Body of pancreas (tissue), 4 donors: ENCODE data around the gene BCKDHB. TPM values are rescaled to one million over a fixed set of nuclear protein-coding genes. Genes with fewer than 3 reads are reported as not detected.

ENCODE experiments used
- ATAC-seq: fragments of 150-250 bp; one replicate; pipeline ENCODE4 v1.9.1; 2016
- DNase-seq, 4 donors: peaks; one replicate each; pipeline ENCODE4 v3.0.0-alpha.2; 2019
- H3K27ac ChIP-seq, 4 donors: fragments of 200-600 bp; sonication (generic); 1 replicate in 3 of 4; 2 replicates in 1 of 4; pipeline versions ENCODE4 v1.5.1 to v1.6.1; 2016 to 2019; ENCODE audit warnings: mild to moderate bottlenecking in 1 of 4, mixed read lengths in 1 of 4, moderate library complexity in 1 of 4
- H3K27me3 ChIP-seq, 2 donors: fragments of 200-600 bp; sonication (generic); one replicate each; pipeline ENCODE4 v1.6.0; 2016; ENCODE audit warnings: mild to moderate bottlenecking in 1 of 2
- H3K36me3 ChIP-seq, 2 donors: fragments of 200-600 bp; sonication (generic); replicated peaks in 1 of 2; 2 replicates each; pipeline ENCODE4 v1.5.1; 2016; ENCODE audit warnings: low read depth in 2 of 2; ENCODE audit not compliant: insufficient read depth in 1 of 2
- H3K4me1 ChIP-seq: fragments of 200-600 bp; sonication (generic); one replicate; pipeline ENCODE4 v1.6.0; 2016
- H3K4me3 ChIP-seq, 2 donors: fragments of 200-600 bp; sonication (generic); 1 replicate in 1 of 2; 2 replicates in 1 of 2; pipeline ENCODE4 v1.5.1; 2016 to 2019
- H3K9me3 ChIP-seq, 3 donors: fragments of 200-600 bp; sonication (generic); 1 replicate in 2 of 3; 2 replicates in 1 of 3; pipeline ENCODE4 v1.5.1; 2016
- POLR2A ChIP-seq, 3 donors: fragments of 450-650 bp; IDR thresholded peaks; one replicate each; pipeline ENCODE4 v1.6.1; 2016; ENCODE audit warnings: antibody characterized with exemption in 3 of 3, mild to moderate bottlenecking in 2 of 3
- WGBS, 2 donors: methylation state at CpG; one replicate each; pipeline ENCODE4 v1.1.5; 2017; 5-methylcytosine and 5-hydroxymethylcytosine counted together
- intact Hi-C: fragments of 100-400 bp; cut with DNase I; formaldehyde crosslinking; loops from one replicate; pipeline ENCODE4 v1.15.1; 2023
- total RNA-seq, 2 donors: library from RNA; depleted of rRNA; stranded (reverse); fragments of >200 nt; gene quantifications; one replicate each; pipeline ENCODE4 v1.1.0, GENCODE V29; 2016
- TF ChIP-seq, protein P1 (sequence below), 7 experiments: fragments of 450-650 bp in 4 of 7; fragments of 200-600 bp in 3 of 7; sonication (generic) in 3 of 7; IDR thresholded peaks; one replicate each; pipeline ENCODE4 v1.5.1; 2016 to 2019; ENCODE audit warnings: antibody characterized with exemption in 7 of 7

The BCKDHB gene
- total RNA-seq, 2 donors from 2014 or later, result 11.5 to 14.8 TPM

DNA sequence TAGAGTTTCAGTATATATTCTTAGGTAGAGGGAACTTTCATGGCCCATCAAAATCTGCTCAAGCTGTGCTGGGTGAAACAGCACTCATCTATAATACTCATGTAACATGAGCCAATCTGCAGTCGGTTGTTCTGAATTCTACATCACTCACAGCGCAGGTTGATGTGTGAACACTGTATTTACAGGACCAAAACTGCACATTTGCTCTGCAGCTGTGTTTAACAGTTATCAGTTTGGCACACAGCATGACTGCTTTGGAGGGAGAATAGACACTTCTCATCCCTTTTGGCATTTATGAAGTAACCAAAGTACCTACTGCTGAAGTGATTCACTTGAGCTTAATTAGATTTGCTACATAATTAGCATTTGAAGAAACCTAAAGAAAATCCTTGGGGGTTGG is 225.1 kb downstream of the BCKDHB start:
- Histone ChIP-seq H3K27me3 (no peaks in the 10 kb centered on the region), H3K9me3 (no peaks in the 10 kb centered on the region), H3K4me3 (no peak overlapping the region), H3K36me3 (no peaks in the 10 kb centered on the region), H3K27ac (no peak overlapping the region), H3K4me1 (no peaks in the 10 kb centered on the region)
- intact Hi-C loops, result no loop called here
- WGBS, 2 donors, result 62 to 72% methylated on average over 2 of the region's 2 CpGs
- DNase-seq, result no peak
- TF ChIP-seq, protein P1, sequence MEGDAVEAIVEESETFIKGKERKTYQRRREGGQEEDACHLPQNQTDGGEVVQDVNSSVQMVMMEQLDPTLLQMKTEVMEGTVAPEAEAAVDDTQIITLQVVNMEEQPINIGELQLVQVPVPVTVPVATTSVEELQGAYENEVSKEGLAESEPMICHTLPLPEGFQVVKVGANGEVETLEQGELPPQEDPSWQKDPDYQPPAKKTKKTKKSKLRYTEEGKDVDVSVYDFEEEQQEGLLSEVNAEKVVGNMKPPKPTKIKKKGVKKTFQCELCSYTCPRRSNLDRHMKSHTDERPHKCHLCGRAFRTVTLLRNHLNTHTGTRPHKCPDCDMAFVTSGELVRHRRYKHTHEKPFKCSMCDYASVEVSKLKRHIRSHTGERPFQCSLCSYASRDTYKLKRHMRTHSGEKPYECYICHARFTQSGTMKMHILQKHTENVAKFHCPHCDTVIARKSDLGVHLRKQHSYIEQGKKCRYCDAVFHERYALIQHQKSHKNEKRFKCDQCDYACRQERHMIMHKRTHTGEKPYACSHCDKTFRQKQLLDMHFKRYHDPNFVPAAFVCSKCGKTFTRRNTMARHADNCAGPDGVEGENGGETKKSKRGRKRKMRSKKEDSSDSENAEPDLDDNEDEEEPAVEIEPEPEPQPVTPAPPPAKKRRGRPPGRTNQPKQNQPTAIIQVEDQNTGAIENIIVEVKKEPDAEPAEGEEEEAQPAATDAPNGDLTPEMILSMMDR (IDR thresholded peaks at IDR 0.05), result no peak
- TF ChIP-seq POLR2A (IDR thresholded peaks at IDR 0.05), result no peak
- no peak for ATAC-seq

DNA sequence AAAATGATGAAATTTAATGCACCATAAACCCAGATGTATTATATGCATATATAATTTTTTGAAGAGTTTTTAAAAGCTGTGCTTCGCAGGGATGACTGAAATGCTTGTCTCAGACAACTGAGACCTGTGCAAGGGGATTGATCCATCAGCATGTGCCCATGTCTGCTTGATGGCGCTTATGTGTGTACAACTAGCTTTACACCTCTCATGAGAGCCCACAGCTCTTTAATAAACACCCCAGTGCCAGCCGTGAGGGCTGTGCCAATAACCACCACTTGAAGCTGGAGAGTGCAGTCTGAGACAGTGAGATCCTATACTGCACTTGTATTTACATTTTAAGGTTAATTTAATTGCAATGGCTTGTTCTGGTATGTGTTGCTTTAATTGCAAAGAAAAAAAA is 225.5 kb downstream of the BCKDHB start:
- intact Hi-C loops, result no loop called here
- TF ChIP-seq, protein P1 (IDR thresholded peaks at IDR 0.05), result no peak
- TF ChIP-seq POLR2A (IDR thresholded peaks at IDR 0.05), result no peak
- H3K9me3 ChIP-seq, result no peaks in the 10 kb centered on the region
- H3K27me3 ChIP-seq, result no peaks in the 10 kb centered on the region
- H3K36me3 ChIP-seq, result no peaks in the 10 kb centered on the region
- DNase-seq, result no peak
- no peak for ATAC-seq
- WGBS, 2 donors, result 62 to 77% methylated on average over 3 of the region's 3 CpGs
- no peak overlapping the region for H3K27ac ChIP-seq
- no peak overlapping the region for H3K4me3 ChIP-seq
- no peaks in the 10 kb centered on the region for H3K4me1 ChIP-seq

DNA sequence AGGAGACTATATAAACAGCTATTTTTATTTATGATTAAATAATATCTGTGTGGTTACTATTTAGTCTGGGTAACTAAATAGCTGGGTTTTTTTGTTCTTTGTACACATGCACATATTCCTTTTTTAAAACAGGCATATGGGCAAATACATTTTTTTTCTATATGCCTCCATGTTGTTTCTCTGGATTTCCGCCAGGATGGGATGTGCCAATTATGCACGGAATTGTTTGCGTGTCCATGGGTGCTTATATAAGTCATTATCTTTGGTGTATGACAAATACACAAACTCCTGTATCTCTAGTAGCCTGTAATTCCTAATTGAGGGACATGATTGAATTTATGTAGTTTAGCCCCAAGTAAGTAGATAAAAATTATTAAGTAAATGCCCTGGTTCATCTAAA is 226.9 kb downstream of the BCKDHB start:
- TF ChIP-seq, protein P1 (IDR thresholded peaks at IDR 0.05), result no peak
- no peak for TF ChIP-seq POLR2A (IDR thresholded peaks at IDR 0.05)
- 22 to 32% methylated on average over 3 of the region's 3 CpGs for WGBS, 2 donors
- Histone ChIP-seq H3K9me3 (no peaks in the 10 kb centered on the region), H3K27ac (no peak overlapping the region), H3K4me1 (no peaks in the 10 kb centered on the region), H3K4me3 (no peak overlapping the region), H3K27me3 (no peaks in the 10 kb centered on the region), H3K36me3 (no peaks in the 10 kb centered on the region)
- DNase-seq, result no peak
- ATAC-seq, result no peak
- intact Hi-C loops, result no loop called here

DNA sequence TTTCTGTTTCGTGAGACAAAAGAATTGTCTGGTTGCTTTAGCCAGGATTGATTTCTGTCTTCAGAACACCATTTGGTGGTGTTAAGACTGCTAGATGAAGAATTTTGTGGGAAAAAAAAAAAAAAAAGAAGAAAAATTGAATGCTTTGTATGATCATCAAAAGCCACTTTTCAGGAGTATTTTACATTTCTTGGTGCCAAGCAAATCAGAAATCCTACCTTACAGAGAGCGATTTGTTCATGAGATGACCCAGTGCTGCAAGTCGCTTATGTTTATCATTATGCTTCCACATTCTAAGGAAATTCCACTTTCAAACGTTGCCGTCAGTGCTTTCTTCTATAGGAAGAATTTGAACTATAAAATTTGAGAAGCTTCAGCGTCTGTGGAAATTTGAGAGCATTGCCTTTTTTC is 228.7 kb downstream of the BCKDHB start:
- no peak for DNase-seq
- H3K36me3 ChIP-seq, result no peaks in the 10 kb centered on the region
- H3K9me3 ChIP-seq, result no peaks in the 10 kb centered on the region
- no peak for TF ChIP-seq POLR2A (IDR thresholded peaks at IDR 0.05)
- TF ChIP-seq, protein P1 (IDR thresholded peaks at IDR 0.05), result no peak
- no peaks in the 10 kb centered on the region for H3K27me3 ChIP-seq
- no peaks in the 10 kb centered on the region for H3K4me1 ChIP-seq
- WGBS, 2 donors, result 74 to 80% methylated on average over 6 of the region's 6 CpGs
- no peak for ATAC-seq
- H3K4me3 ChIP-seq, result no peak overlapping the region
- no peak overlapping the region for H3K27ac ChIP-seq
- intact Hi-C loops, result no loop called here

DNA sequence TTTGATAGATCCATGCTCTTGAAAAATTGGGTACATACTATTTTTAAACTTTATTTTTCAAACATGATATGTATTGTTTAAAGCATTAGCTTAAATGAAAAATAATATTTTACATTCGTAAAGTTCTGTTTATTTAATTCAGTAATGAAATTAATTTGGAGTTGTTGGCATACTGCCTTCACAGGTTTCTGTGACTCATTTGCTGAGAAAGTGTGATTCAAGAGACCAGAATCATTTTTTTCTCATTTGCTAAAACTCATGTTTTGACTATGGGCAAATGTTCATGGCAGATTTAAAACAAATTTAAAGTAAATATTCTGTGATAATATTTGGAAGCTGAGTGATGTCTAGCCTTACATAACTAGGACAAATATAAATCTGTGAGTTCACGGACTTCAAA is 230.4 kb downstream of the BCKDHB start:
- H3K4me3 ChIP-seq, result no peak overlapping the region
- no peaks in the 10 kb centered on the region for H3K27me3 ChIP-seq
- ATAC-seq, result no peak
- intact Hi-C loops, result no loop called here
- H3K36me3 ChIP-seq, result no peaks in the 10 kb centered on the region
- no peak for DNase-seq
- no peaks in the 10 kb centered on the region for H3K9me3 ChIP-seq
- TF ChIP-seq, protein P1 (IDR thresholded peaks at IDR 0.05), result no peak
- TF ChIP-seq POLR2A (IDR thresholded peaks at IDR 0.05), result no peak
- H3K27ac ChIP-seq, result no peak overlapping the region
- WGBS, 2 donors, result 54 to 67% methylated on average over 2 of the region's 2 CpGs
- H3K4me1 ChIP-seq, result no peaks in the 10 kb centered on the region
